H1 (cell line): Measurements from ENCODE around the gene SOSTDC1. TPM values are rescaled to one million over a fixed set of nuclear protein-coding genes. Genes with fewer than 3 reads are reported as not detected.

Experiments
- CTCF ChIA-PET: fragments of 300-600 bp; sonication (Branson Sonifier 250); formaldehyde crosslinking; loops from one replicate; lab custom pipeline; 2021; ENCODE audit not compliant: partially characterized antibody; lab: Charles Lee
- POLR2A ChIA-PET: fragments of 300-600 bp; sonication (Branson Sonifier 250); formaldehyde crosslinking; loops from one replicate; lab custom pipeline; 2021; ENCODE audit warnings: inconsistent platforms; ENCODE audit not compliant: partially characterized antibody; lab: Charles Lee
- DNase-seq, 2 experiments: peaks; one replicate each; pipeline versions ENCODE4 v3.0.0 to v3.0.0-alpha.2; 2010 to 2022; ENCODE audit warnings: low spot score in 2 of 2, low read depth in 1 of 2, mixed read lengths in 1 of 2
- FAIRE-seq: peaks from 2 replicates; lab custom pipeline; 2011; peaks lifted over from hg19 to GRCh38; lab: Jason Lieb, UNC
- H2AFZ ChIP-seq: 2 replicates; pipeline ENCODE4 v1.8.1; 2012; ENCODE audit warnings: low read length, inconsistent platforms
- H2AK5ac ChIP-seq: 2 replicates; pipeline ENCODE4 v1.6.1; 2013; ENCODE audit warnings: low read depth, low read length
- H2BK120ac ChIP-seq: replicated peaks from 2 replicates; pipeline ENCODE3; 2013; ENCODE audit warnings: low read depth, low read length, inconsistent platforms
- H2BK12ac ChIP-seq: 2 replicates; pipeline ENCODE4 v1.6.1; 2013; ENCODE audit warnings: low read depth, low read length
- H2BK15ac ChIP-seq: 2 replicates; pipeline ENCODE4 v1.6.1; 2013; ENCODE audit warnings: low read length
- H2BK20ac ChIP-seq: 2 replicates; pipeline ENCODE4 v1.6.1; 2013; ENCODE audit warnings: low read length
- H2BK5ac ChIP-seq: 2 replicates; pipeline ENCODE4 v1.6.1; 2013; ENCODE audit warnings: low read depth, low read length
- H3K14ac ChIP-seq: 2 replicates; pipeline ENCODE4 v1.6.1; 2013; ENCODE audit warnings: inconsistent platforms; ENCODE audit not compliant: insufficient read length
- H3K18ac ChIP-seq: 2 replicates; pipeline ENCODE4 v1.6.1; 2013; ENCODE audit warnings: low read length; ENCODE audit errors: extremely low read depth
- H3K23ac ChIP-seq: 2 replicates; pipeline ENCODE4 v1.6.1; 2013; ENCODE audit warnings: inconsistent platforms; ENCODE audit not compliant: insufficient read length
- H3K23me2 ChIP-seq: 2 replicates; pipeline ENCODE4 v1.6.1; 2013; ENCODE audit warnings: low read depth, low read length
- H3K27ac ChIP-seq: 2 replicates; pipeline ENCODE4 v1.6.1; 2011; ENCODE audit warnings: low read depth, low read length, inconsistent platforms
- H3K27me3 ChIP-seq, 4 experiments: replicated peaks in 1 of 4; 1 replicate in 1 of 4; 2 replicates in 3 of 4; pipeline versions ENCODE4 v1.6.1 to v1.8.1; 2011 to 2013; ENCODE audit warnings: low read length in 3 of 4, mild to moderate bottlenecking in 3 of 4, inconsistent platforms in 2 of 4, mixed read lengths in 2 of 4, moderate library complexity in 1 of 4; ENCODE audit not compliant: control insufficient read depth in 3 of 4, insufficient read depth in 3 of 4; ENCODE audit errors: extremely low read depth in 1 of 4
- H3K36me3 ChIP-seq, 4 experiments: 2 replicates each; pipeline versions ENCODE4 v1.6.1 to v1.8.1; 2011 to 2013; ENCODE audit warnings: mild to moderate bottlenecking in 4 of 4, low read length in 3 of 4, moderate library complexity in 2 of 4, control low read depth in 1 of 4, inconsistent platforms in 1 of 4; ENCODE audit not compliant: insufficient read depth in 4 of 4, control insufficient read depth in 2 of 4
- H3K4ac ChIP-seq: replicated peaks from 2 replicates; pipeline ENCODE3; 2013; ENCODE audit warnings: low read length, low read depth, mixed read lengths, inconsistent platforms; ENCODE audit not compliant: insufficient read length
- H3K4me1 ChIP-seq, 4 experiments: replicated peaks in 1 of 4; 1 replicate in 1 of 4; 2 replicates in 3 of 4; pipeline versions ENCODE4 v1.6.1 to v1.8.1; 2011 to 2013; ENCODE audit warnings: low read length in 3 of 4, inconsistent platforms in 2 of 4, mixed read lengths in 1 of 4; ENCODE audit not compliant: insufficient read depth in 4 of 4, control insufficient read depth in 3 of 4
- H3K4me2 ChIP-seq, 2 experiments: 2 replicates each; pipeline versions ENCODE4 v1.6.1 to v1.8.1; 2011 to 2013; ENCODE audit warnings: low read depth in 2 of 2, low read length in 2 of 2, control low read depth in 1 of 2, inconsistent platforms in 1 of 2, mild to moderate bottlenecking in 1 of 2; ENCODE audit not compliant: insufficient read depth in 1 of 2
- H3K4me3 ChIP-seq, 4 experiments: fragments of 200-600, 300-600 bp in 1 of 4; sonication (generic), shearing (Covaris generic), sonication (Bioruptor Twin) in 1 of 4; 2 replicates each; pipeline versions ENCODE4 v1.5.1 to v1.8.1; 2011 to 2016; ENCODE audit warnings: low read length in 4 of 4, low read depth in 3 of 4, control low read depth in 2 of 4, inconsistent platforms in 2 of 4, mild to moderate bottlenecking in 2 of 4, mixed read lengths in 1 of 4, moderate library complexity in 1 of 4; ENCODE audit not compliant: insufficient read depth in 2 of 4; ENCODE audit errors: extremely low read depth in 1 of 4
- H3K56ac ChIP-seq: replicated peaks from 2 replicates; pipeline ENCODE3; 2013; ENCODE audit warnings: low read depth, mild to moderate bottlenecking, mixed read lengths, low read length, inconsistent platforms; ENCODE audit not compliant: insufficient read length
- H3K79me1 ChIP-seq: 2 replicates; pipeline ENCODE4 v1.6.1; 2013; ENCODE audit warnings: low read depth, low read length, control low read depth
- H3K79me2 ChIP-seq, 2 experiments: 2 replicates each; pipeline versions ENCODE4 v1.6.1 to v1.8.1; 2012 to 2013; ENCODE audit warnings: low read length in 2 of 2, mild to moderate bottlenecking in 2 of 2, inconsistent platforms in 1 of 2; ENCODE audit not compliant: insufficient read depth in 2 of 2, control insufficient read depth in 1 of 2
- H3K9ac ChIP-seq, 4 experiments: replicated peaks in 1 of 4; 1 replicate in 1 of 4; 2 replicates in 3 of 4; pipeline versions ENCODE4 v1.6.1 to v1.8.1; 2011 to 2013; ENCODE audit warnings: low read depth in 3 of 4, low read length in 3 of 4, control low read depth in 2 of 4, mild to moderate bottlenecking in 2 of 4, moderate library complexity in 2 of 4, inconsistent platforms in 1 of 4; ENCODE audit errors: extremely low read depth in 1 of 4
- H3K9me3 ChIP-seq, 2 experiments: 2 replicates each; pipeline versions ENCODE4 v1.6.1 to v1.8.1; 2012 to 2013; ENCODE audit warnings: mild to moderate bottlenecking in 2 of 2, moderate library complexity in 2 of 2, control low read depth in 1 of 2, inconsistent platforms in 1 of 2, low read depth in 1 of 2, low read length in 1 of 2, mixed read lengths in 1 of 2; ENCODE audit not compliant: insufficient read depth in 2 of 2
- H4K20me1 ChIP-seq, 2 experiments: replicated peaks in 1 of 2; 2 replicates each; pipeline versions ENCODE3 to v1.8.1; 2011 to 2013; ENCODE audit warnings: inconsistent platforms in 2 of 2, low read length in 2 of 2, mild to moderate bottlenecking in 1 of 2; ENCODE audit not compliant: insufficient read depth in 2 of 2, control insufficient read depth in 1 of 2
- H4K5ac ChIP-seq: 2 replicates; pipeline ENCODE4 v1.6.1; 2013; ENCODE audit warnings: low read length, low read depth, mixed read lengths, inconsistent platforms; ENCODE audit not compliant: insufficient read length
- H4K8ac ChIP-seq: 2 replicates; pipeline ENCODE4 v1.8.0; 2013; ENCODE audit warnings: mild to moderate bottlenecking, moderate library complexity, low read length, inconsistent platforms; ENCODE audit not compliant: insufficient read depth; ENCODE audit errors: extremely low read depth
- H4K91ac ChIP-seq: replicated peaks from 2 replicates; pipeline ENCODE3; 2013; ENCODE audit warnings: low read length, mixed read lengths, inconsistent platforms; ENCODE audit not compliant: insufficient read length
- ASH2L ChIP-seq: fragments of 200-600, 300-600 bp; sonication (generic); IDR thresholded peaks from one replicate; pipeline ENCODE4 v1.7.1; 2017; ENCODE audit warnings: low read length
- CBX5 ChIP-seq: fragments of 300-800, 300-1000 bp; sonication (generic); IDR thresholded peaks from 2 replicates; pipeline ENCODE4 v1.7.1; 2016; ENCODE audit warnings: antibody characterized with exemption, low read length, low read depth
- CEBPB ChIP-seq: IDR thresholded peaks from 2 replicates; pipeline ENCODE4 v1.6.1; 2012; ENCODE audit warnings: low read depth, low read length
- SIN3A ChIP-seq, 2 experiments: IDR thresholded peaks in 1 of 2; conservative IDR thresholded peaks in 1 of 2; 2 replicates each; pipeline ENCODE4 v1.6.1; 2011 to 2012; ENCODE audit warnings: low read length in 2 of 2, improper control_type of control experiment in 1 of 2, low read depth in 1 of 2, mild to moderate bottlenecking in 1 of 2
- SP1 ChIP-seq: IDR thresholded peaks from 2 replicates; pipeline ENCODE4 v1.6.1; 2011; ENCODE audit warnings: low read depth, low read length
- SRF ChIP-seq: IDR thresholded peaks from 2 replicates; pipeline ENCODE4 v1.6.1; 2011; ENCODE audit warnings: mild to moderate bottlenecking, low read depth, low read length, moderate library complexity
- TAF7 ChIP-seq: optimal IDR thresholded peaks from 2 replicates; pipeline ENCODE3; 2011; ENCODE audit warnings: low read depth, mild to moderate bottlenecking, inconsistent platforms, low read length, moderate library complexity, borderline replicate concordance
- USF2 ChIP-seq: IDR thresholded peaks from 2 replicates; pipeline ENCODE4 v1.6.1; 2011; ENCODE audit warnings: low read length, improper control_type of control experiment
- YY1 ChIP-seq: IDR thresholded peaks from 2 replicates; pipeline ENCODE4 v1.6.1; 2011; ENCODE audit warnings: low read depth, mild to moderate bottlenecking, low read length
- WGBS, 2 experiments: shearing (Covaris generic) in 1 of 2; methylation state at CpG; one replicate each; pipeline versions ENCODE4 v1.1.6 to v1.1.7; 2013 to 2015; ENCODE audit warnings: low lambda C conversion rate in 2 of 2, mixed read lengths in 2 of 2, inconsistent platforms in 1 of 2, low coverage in 1 of 2, missing lambda C conversion rate in 1 of 2; ENCODE audit not compliant: insufficient replicate concordance in 2 of 2, insufficient coverage in 1 of 2, insufficient read length in 1 of 2; ENCODE audit errors: extremely low coverage in 1 of 2, missing lambda C conversion rate in 1 of 2; 5-methylcytosine and 5-hydroxymethylcytosine counted together
- polyA plus RNA-seq, 7 experiments: library from polyadenylated mRNA; depleted of rRNA in 3 of 7; stranded (reverse) in 5 of 7; unstranded in 2 of 7; fragments of >200 nt in 5 of 7; fragments of 200-250 nt in 2 of 7; gene quantifications; 1 replicate in 5 of 7; 2 replicates in 1 of 7; 4 replicates in 1 of 7; pipeline versions ENCODE4 v1.2.1 to v1.2.3, GENCODE V29; 2011 to 2013; ENCODE audit warnings: missing spikeins in 2 of 7, mixed read lengths in 2 of 7
- total RNA-seq: library from RNA; stranded (reverse); fragmentation: NEBNext Ultra II Directional; extraction: Animal tissue kit (Norgen Biotek cat#: 25700); gene quantifications from 2 replicates; pipeline ENCODE4 v1.2.1, GENCODE V29; 2021

SOSTDC1 gene
- total and polyA plus RNA-seq, 2 of the 8 experiments (the other 6 are each of a cell fraction or from before 2014, with no cell fraction given) = 0.35 to 0.79 TPM

GRCh38 chr7:16463949-16464715 is 1.4 kb downstream of the SOSTDC1 start:
- no peak overlapping the region for H3K4me2 ChIP-seq
- H2AK5ac ChIP-seq = no peak overlapping the region
- no peak overlapping the region for H2BK5ac ChIP-seq
- H3K36me3 ChIP-seq = no peaks in the 10 kb centered on the region
- ChIA-PET CTCF (interaction anchor here (1.2 to 1.6 kb wide), 4 partner anchors 10 to 100 kb away, joined by 3 to 6 read pairs (median 4); no protein-coding TSS in a partner anchor), POLR2A (no interaction called here)
- no peaks in the 10 kb centered on the region for H4K20me1 ChIP-seq
- no peak overlapping the region for H2AFZ ChIP-seq
- no peak overlapping the region for H3K14ac ChIP-seq
- no peak overlapping the region for H3K9ac ChIP-seq
- H2BK20ac ChIP-seq = no peak overlapping the region
- no peaks in the 10 kb centered on the region for H3K79me1 ChIP-seq
- H2BK12ac ChIP-seq = no peak overlapping the region
- H3K23ac ChIP-seq = no peak overlapping the region
- H3K79me2 ChIP-seq = no peaks in the 10 kb centered on the region
- no peak overlapping the region for H3K27ac ChIP-seq
- H3K27me3 ChIP-seq = no peaks in the 10 kb centered on the region
- H3K4me3 ChIP-seq = no peak overlapping the region
- FAIRE-seq = no peak
- 75% methylated on average over 10 of the region's 10 CpGs; no CpG with 5 or more reads in 1 of the 2 experiments for WGBS, 2 experiments
- no peak for DNase-seq
- no peaks in the 10 kb centered on the region for H3K23me2 ChIP-seq
- no peak overlapping the region for H4K5ac ChIP-seq
- no peak overlapping the region for H2BK120ac ChIP-seq
- H4K91ac ChIP-seq = no peak overlapping the region
- H3K18ac ChIP-seq = no peak overlapping the region
- no peak overlapping the region for H3K4ac ChIP-seq
- no peak for TF ChIP-seq USF2
- no peak for TF ChIP-seq TAF7
- TF ChIP-seq SRF = no peak
- no peak for TF ChIP-seq SIN3A (conservative IDR thresholded peaks at IDR 0.05 in 1 of 2, IDR thresholded peaks at IDR 0.05 in 1 of 2; ENCODE audit: low read depth in 1 of 2, low read length in 2 of 2)
- no peak for TF ChIP-seq SP1
- TF ChIP-seq CEBPB = no peak
- no peak for TF ChIP-seq CBX5
- no peak for TF ChIP-seq ASH2L
- TF ChIP-seq YY1 = no peak
- no peak overlapping the region for H2BK15ac ChIP-seq
- no peak overlapping the region for H4K8ac ChIP-seq
- H3K56ac ChIP-seq = no peak overlapping the region
- no peaks in the 10 kb centered on the region for H3K9me3 ChIP-seq
- peaks cover 5 to 23% (median 14%) of the 10 kb centered on the region in 4 experiments for H3K4me1 ChIP-seq
